RCC 7860 (cell line): Measurements from ENCODE around the gene PHAF1.

Experiments
- DNase-seq: peaks from one replicate; pipeline ENCODE4 v3.0.0-alpha.2; 2015; ENCODE audit warnings: low spot score
- FAIRE-seq: peaks from 2 replicates; lab custom pipeline; 2012; peaks lifted over from hg19 to GRCh38; lab: Jason Lieb, UNC

The PHAF1 gene

GRCh38 chr16:67161595-67162058, 51.9 kb downstream of the PHAF1 start:
- DNase-seq (no peak), FAIRE-seq (no peak)

DNA sequence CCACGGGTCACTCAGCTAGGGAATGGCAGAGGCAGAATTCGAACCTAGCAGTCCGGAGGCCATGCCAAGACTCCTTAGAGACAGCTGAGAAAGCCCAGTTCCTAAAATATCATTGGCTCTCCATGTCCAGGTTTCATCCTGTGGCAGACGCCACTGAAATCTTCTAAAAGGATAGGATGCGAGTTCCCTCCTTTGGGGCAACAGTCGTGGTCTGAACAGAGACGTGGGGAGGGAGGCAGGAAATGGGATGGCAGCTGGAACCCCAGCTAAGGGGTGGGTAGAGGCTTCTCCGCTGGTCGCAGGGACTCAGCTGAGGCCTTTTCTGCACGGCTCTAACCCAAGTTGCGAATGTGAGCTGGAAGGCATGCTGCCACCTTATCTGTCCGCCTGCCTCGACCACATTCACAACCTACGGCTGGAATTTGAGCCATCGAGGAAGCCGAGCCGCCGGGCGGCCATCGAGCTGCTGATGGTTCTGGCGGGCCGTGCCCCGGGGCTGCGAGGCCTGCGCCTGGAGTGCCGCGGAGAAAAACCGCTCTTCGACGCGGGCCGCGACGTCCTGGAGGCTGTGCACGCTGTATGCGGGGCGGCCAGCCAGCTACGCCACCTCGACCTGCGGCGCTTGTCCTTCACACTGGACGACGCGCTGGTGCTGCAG, 52.9 kb downstream of the PHAF1 start:
- no peak for FAIRE-seq

GRCh38 chr16:67163164-67163998, 53.6 kb downstream of the PHAF1 start:
- FAIRE-seq: no peak
- DNase-seq: no peak

More for the DNA sequence above, 52.9 kb downstream of the PHAF1 start:
- no peak for DNase-seq

GRCh38 chr16:67163999-67164558, 54.3 kb downstream of the PHAF1 start:
- FAIRE-seq (no peak), DNase-seq (no peak)

DNA sequence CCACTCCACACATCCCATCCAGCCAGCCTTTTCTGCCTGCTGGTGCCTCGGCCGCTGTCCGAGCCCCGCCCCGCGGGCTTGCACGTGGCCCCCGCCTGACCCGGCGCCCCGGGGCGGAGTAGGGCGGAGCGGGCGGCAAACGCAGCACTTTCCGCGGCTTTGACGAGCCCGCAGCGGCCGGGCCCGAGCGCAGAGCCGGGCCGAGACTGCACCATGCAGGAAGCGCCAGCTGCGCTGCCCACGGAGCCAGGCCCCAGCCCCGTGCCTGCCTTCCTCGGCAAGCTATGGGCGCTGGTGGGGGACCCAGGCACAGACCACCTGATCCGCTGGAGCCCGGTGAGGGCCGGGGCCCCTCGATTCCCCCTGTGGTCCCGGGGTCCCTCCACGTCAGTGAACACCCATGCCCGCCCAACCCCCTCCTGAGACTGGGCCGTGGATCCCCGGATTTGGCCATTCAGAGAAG, 54.9 kb downstream of the PHAF1 start, which contains the start of gene HSF4:
TSS of gene HSF4 (plus strand) at position 147 of the 463 bp plus-strand sequence. CDS start at position 214, 67 bp downstream.
- no peak for DNase-seq

DNA sequence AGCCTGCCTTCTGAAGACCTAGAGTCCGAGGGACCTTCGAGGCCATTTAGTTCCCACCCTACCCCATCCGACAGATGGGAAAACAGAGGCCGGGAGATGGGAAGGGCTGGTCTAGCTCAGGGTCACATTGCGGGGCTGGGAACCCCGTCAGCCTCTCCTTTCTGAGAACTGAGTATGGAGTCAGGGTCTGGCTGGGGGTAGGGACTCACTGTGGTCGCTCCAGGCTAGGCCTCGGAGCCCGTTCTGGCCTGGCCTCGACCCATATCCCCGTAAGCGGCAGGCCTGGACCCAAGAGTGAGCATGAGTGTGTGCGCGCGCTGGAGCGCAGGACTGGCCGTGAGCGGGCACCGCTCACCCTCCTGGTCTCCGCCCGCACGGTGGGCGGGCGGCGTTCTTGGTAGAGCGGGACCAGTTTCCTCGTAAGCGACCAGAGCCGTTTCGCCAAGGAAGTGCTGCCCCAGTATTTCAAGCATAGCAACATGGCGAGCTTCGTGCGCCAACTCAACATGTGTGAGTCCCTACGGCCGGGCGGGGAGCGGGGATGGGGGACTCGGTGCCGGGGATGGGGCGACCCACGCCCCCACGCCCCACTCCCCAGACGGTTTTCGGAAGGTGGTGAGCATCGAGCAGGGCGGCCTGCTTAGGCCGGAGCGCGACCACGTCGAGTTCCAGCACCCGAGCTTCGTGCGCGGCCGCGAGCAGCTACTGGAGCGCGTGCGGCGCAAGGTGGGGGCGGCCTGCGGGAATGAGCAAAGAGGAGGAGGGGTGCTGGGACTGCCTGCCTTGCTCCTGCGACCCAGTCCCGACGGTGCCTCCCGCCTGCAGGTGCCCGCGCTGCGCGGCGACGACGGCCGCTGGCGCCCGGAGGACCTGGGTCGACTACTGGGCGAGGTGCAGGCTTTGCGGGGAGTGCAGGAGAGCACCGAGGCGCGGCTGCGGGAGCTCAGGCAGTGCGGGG, 55.7 kb downstream of the PHAF1 start:
- FAIRE-seq (no peak), DNase-seq (no peak)

More for the DNA sequence above, 54.9 kb downstream of the PHAF1 start, which contains the start of gene HSF4:
- no peak for FAIRE-seq

DNA sequence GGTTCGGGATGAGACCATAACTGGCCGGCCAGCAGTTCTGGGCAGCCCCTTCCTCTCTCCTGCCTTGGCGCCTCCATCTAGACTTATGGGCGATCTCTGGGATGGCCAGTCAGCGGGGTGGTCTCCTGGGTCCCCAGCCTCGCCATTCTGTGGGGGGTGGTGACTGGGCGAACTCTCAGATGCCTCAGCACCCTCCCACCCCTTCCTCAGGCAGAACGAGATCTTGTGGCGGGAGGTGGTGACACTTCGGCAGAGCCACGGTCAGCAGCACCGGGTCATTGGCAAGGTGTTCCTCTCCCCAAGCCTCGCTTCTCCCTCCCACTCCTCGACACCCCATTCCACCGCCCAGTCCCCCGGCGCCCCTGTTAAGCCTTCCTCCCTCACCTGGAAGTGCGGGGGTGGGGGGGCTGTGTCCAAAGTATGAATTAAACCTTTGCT, 56.4 kb downstream of the PHAF1 start:
- DNase-seq: no peak
- no peak for FAIRE-seq

DNA sequence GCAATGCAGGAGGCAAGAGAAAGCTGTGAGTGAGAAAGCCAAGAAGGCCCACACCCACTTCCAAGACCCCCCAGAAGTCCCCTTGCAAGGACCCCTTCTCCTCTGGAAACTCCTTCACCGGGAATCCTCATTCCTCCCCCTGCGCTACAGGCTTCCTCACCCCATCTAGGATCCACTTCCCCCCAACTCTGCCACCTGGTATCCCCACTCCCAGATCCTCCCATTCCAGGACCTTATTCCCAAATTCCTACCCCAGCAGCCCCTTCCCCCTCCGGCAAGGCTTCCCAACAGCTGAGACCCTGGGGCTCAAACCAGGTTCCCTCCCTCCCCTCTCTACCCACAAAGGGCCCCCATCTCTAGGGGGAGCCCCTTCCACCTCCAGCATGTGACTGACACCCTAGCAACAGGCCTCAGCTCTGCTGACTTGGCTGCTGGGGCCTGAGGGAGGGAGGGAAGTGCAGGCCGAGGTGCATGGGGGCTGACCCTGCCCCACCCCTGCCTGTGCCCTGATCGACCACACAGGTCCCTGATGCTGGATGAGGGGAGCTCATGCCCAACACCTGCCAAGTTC, 56.9 kb downstream of the PHAF1 start:
- no peak for DNase-seq
- no peak for FAIRE-seq

DNA sequence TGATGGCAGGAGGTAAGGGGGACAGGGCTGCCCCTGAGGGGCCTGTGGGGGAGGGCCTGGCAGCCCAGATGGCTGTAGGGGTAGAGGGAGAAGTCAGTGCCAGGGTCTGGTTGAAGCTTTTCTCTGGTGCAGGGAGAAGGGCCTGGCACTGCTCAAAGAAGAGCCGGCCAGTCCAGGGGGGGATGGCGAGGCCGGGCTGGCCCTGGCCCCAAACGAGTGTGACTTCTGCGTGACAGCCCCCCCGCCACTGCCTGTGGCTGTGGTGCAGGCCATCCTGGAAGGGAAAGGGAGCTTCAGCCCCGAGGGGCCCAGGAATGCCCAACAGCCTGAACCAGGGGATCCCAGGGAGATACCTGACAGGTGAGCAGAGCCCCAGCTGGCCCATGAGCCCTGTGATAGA, 57.8 kb downstream of the PHAF1 start:
- FAIRE-seq (no peak), DNase-seq (no peak)

- DNase-seq (no peak), FAIRE-seq (no peak)
These were observed 59.3 kb downstream of the PHAF1 start for GRCh38 chr16:67169011-67169451.

GRCh38 chr16:67169642-67170167, 60.0 kb downstream of the PHAF1 start:
- no peak for DNase-seq
- no peak for FAIRE-seq

GRCh38 chr16:67170168-67170948, 60.6 kb downstream of the PHAF1 start, which contains the start of gene NOL3:
Gene NOL3, plus strand, starts transcription at chr16:67170538.
- peak; percentile 79 for DNase-seq
- FAIRE-seq: no peak

DNA sequence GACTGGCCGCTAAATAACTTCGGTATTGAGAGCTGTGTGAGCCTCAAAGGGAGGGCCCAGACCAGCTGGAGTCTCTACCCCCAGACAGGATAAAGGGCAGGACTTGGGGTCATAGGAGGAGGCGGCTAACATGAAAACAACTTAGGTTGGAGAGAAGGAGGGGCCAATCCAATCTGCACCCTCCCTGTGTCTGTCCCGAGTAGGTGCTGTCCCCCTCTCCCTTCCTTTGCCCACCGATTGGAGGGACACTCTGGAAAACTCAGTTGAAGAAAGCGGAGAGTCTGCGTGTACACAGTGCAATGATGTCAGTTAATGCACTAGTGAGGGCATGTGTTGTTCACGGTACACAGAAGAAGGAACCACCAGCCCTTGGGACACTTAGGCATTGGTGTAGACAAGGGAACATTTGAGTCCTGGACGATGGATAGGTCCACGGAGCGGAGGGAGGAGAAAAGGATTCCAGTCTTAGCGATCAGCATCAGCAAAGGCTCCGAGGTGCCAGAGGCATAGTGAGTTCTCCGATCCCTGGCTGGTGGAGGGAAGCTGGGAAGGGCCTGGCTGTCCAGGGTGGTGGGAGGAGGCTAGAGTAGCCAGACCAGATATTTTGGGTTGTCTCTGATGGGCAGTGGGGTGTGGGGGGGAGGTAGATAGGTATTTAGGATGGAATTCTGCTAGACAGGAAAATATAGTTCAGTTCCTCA, 61.4 kb downstream of the PHAF1 start:
- peak; percentile 37 for DNase-seq
- FAIRE-seq: no peak

DNA sequence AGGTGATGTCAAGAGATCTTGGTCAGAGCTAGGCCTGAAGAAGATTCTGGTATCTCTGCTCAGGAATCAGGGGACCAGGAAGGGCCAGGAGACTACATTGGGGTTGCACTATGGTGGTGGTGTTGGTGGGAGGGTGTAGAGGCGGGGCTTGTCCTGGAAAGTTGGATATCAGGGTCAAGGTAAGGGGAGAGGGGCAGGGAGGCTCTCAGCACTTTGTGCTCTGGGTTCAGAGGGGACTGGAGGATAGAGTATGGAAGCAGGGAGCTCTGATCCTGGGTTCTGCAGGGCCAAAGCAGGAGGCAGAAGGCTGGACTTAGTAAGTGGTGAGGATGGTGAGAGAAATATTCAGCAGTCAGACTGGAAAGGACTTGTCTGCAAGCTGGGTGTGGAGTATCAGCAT, 63.6 kb downstream of the PHAF1 start:
- FAIRE-seq: no peak
- no peak for DNase-seq

DNA sequence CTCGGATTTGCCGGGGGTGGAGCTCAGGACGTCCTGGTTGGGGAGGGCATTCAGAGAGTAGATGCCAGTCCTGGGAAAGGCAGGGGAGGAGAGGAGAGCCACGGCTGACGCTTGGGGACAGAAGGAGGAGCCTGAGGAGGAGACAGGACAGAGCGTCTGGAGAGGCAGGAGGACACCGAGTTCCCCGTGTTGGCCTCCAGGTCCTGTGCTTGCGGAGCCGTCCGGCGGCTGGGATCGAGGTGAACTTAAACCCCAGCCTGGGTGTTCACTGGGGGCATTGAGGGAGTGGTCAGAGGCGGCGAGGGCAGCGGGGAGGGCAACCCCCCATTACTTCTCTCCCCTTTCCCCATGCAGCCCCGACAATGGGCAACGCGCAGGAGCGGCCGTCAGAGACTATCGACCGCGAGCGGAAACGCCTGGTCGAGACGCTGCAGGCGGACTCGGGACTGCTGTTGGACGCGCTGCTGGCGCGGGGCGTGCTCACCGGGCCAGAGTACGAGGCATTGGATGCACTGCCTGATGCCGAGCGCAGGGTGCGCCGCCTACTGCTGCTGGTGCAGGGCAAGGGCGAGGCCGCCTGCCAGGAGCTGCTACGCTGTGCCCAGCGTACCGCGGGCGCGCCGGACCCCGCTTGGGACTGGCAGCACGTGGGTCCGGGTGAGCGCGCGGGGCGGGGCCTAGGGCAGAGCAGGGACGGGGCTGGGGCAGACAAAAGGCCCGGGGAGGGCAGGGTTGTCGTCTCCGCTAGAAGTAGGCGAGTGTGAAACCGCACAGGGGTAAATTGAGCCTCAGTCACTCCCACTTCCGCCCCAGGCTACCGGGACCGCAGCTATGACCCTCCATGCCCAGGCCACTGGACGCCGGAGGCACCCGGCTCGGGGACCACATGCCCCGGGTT, 64.3 kb downstream of the PHAF1 start:
- no peak for FAIRE-seq
- DNase-seq: peak; percentile 71

GRCh38 chr16:67174706-67175231, 65.0 kb downstream of the PHAF1 start:
- DNase-seq (no peak), FAIRE-seq (no peak)

DNA sequence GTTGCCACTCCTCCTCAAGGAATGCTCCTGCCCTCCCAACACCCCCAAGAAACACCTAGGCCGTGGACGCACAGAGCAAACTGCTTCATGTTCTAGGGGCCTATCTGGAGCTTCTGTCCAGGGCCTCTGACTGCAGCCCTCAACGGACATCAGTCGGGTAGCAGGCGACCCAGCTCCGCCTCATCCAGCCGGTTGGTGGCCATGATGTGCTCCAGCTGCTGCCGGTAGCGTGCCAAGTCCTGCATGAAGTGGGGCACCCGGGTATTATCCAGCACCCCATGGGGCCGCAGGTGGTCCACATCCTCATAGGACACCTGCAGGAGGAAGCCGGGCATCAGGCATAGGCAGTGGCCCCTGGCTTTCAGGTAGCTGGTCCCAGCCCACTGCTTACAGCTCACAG, 66.9 kb downstream of the PHAF1 start:
- FAIRE-seq: no peak
- DNase-seq: no peak
